HepG2 (cell line): ENCODE measurements around the gene PTGIS. TPM values are rescaled to one million over a fixed set of nuclear protein-coding genes. Genes with fewer than 3 reads are reported as not detected.

Experiments
- ATAC-seq: fragments of 200-7000 bp; cut with Tn5 transposase; 3 replicates; pipeline ENCODE4 v1.9.1; 2020; ENCODE audit warnings: mild to moderate bottlenecking, moderate library complexity
- BruUV-seq: library from RNA; stranded (reverse); fragments of 400-500 nt; replicated peaks from 2 replicates; lab custom pipeline; 2021; lab: Mats Ljungman, UMichigan
- CTCF ChIA-PET: fragments of 300-600 bp; formaldehyde crosslinking; extraction: SDS; loops from one replicate; lab custom pipeline; 2021; ENCODE audit warnings: low total read pairs, inconsistent platforms, low intra/inter-chr PET ratio; lab: Yijun Ruan, JAX
- POLR2A ChIA-PET: fragments of 350-600 bp; sonication (Branson Sonifier 250); formaldehyde crosslinking; loops from one replicate; lab custom pipeline; 2020; ENCODE audit warnings: antibody characterized with exemption, inconsistent platforms; lab: Yijun Ruan, JAX
- DNase-seq: peaks from one replicate; pipeline ENCODE4 v3.0.0-alpha.2; 2015; ENCODE audit warnings: low spot score
- FAIRE-seq: peaks from 3 replicates; lab custom pipeline; 2011; peaks lifted over from hg19 to GRCh38; lab: Jason Lieb, UNC
- H2AFZ ChIP-seq: one replicate; pipeline ENCODE4 v1.6.1; 2011; ENCODE audit warnings: low read length, inconsistent platforms
- H3K27ac ChIP-seq: fragments of 300-600 bp; 3 replicates; pipeline ENCODE4 v1.8.0; 2011; ENCODE audit warnings: mixed run types, mild to moderate bottlenecking, mixed read lengths, low read length, inconsistent platforms; ENCODE audit not compliant: insufficient read depth; ENCODE audit errors: extremely low read length
- H3K27me3 ChIP-seq, 2 experiments: fragments of 200-600 bp in 1 of 2; 2 replicates in 1 of 2; 3 replicates in 1 of 2; pipeline versions ENCODE4 v1.6.0 to v1.8.0; 2011; ENCODE audit warnings: low read length in 2 of 2, mild to moderate bottlenecking in 2 of 2, moderate library complexity in 2 of 2, inconsistent platforms in 1 of 2; ENCODE audit not compliant: insufficient read depth in 2 of 2, control insufficient read depth in 1 of 2
- H3K36me3 ChIP-seq, 2 experiments: fragments of 200-600 bp in 1 of 2; replicated peaks in 1 of 2; 2 replicates in 1 of 2; 3 replicates in 1 of 2; pipeline versions ENCODE4 v1.5.1 to v1.8.0; 2011; ENCODE audit warnings: low read length in 2 of 2, inconsistent platforms in 1 of 2; ENCODE audit not compliant: insufficient read depth in 2 of 2, control insufficient read depth in 1 of 2
- H3K4me1 ChIP-seq: 2 replicates; pipeline ENCODE4 v1.5.1; 2012; ENCODE audit warnings: low read length, inconsistent platforms; ENCODE audit not compliant: insufficient read depth
- H3K4me2 ChIP-seq: 2 replicates; pipeline ENCODE4 v1.6.0; 2011; ENCODE audit warnings: low read depth, low read length, inconsistent platforms
- H3K4me3 ChIP-seq, 3 experiments: fragments of 200-600 bp in 1 of 3; sonication (generic), shearing (Covaris generic) in 1 of 3; replicated peaks in 1 of 3; 2 replicates each; pipeline ENCODE4 v1.5.1; 2011 to 2016; ENCODE audit warnings: low read length in 3 of 3, inconsistent platforms in 2 of 3, low read depth in 2 of 3, mild to moderate bottlenecking in 2 of 3, control low read depth in 1 of 3, mixed read lengths in 1 of 3; ENCODE audit not compliant: insufficient read depth in 1 of 3
- H3K79me2 ChIP-seq: one replicate; pipeline ENCODE4 v1.6.1; 2011; ENCODE audit warnings: low read length, inconsistent platforms; ENCODE audit not compliant: insufficient read depth
- H3K9ac ChIP-seq: 2 replicates; pipeline ENCODE4 v1.6.0; 2011; ENCODE audit warnings: mild to moderate bottlenecking, low read depth, low read length, inconsistent platforms; ENCODE audit not compliant: insufficient read depth
- H3K9me3 ChIP-seq: 2 replicates; pipeline ENCODE4 v1.5.1; 2012; ENCODE audit warnings: mild to moderate bottlenecking, low read length
- H4K20me1 ChIP-seq: 2 replicates; pipeline ENCODE4 v1.6.0; 2011; ENCODE audit warnings: inconsistent platforms, mild to moderate bottlenecking, low read length, moderate library complexity; ENCODE audit not compliant: insufficient read depth
- CCAR2 ChIP-seq: fragments of 200-400 bp; formaldehyde crosslinking; optimal IDR thresholded peaks from 2 replicates; pipeline ENCODE3; 2018; ENCODE audit warnings: low read depth, mild to moderate bottlenecking, low read length, moderate library complexity
- CTCF ChIP-seq: sonication (generic); formaldehyde crosslinking; IDR thresholded peaks from 2 replicates; pipeline ENCODE4 v1.5.0; 2020; ENCODE audit warnings: mild to moderate bottlenecking, missing genetic modification reagents, moderate library complexity
- DNMT3B ChIP-seq: conservative IDR thresholded peaks from 2 replicates; pipeline ENCODE4 v1.6.1; 2016; ENCODE audit warnings: missing biosample characterization, control low read depth
- DPF2 ChIP-seq: sonication (generic); formaldehyde crosslinking; IDR thresholded peaks from 2 replicates; pipeline ENCODE4 v1.4.0; 2020; ENCODE audit warnings: mild to moderate bottlenecking, low read depth, missing genetic modification reagents, borderline replicate concordance
- MTA1 ChIP-seq: sonication (generic); formaldehyde crosslinking; IDR thresholded peaks from 2 replicates; pipeline ENCODE4 v1.4.0; 2020; ENCODE audit warnings: missing genetic modification reagents, mild to moderate bottlenecking, borderline replicate concordance
- SETDB1 ChIP-seq: sonication (generic); formaldehyde crosslinking; IDR thresholded peaks from 2 replicates; pipeline ENCODE4 v1.5.1; 2020; ENCODE audit warnings: missing genetic modification reagents, mild to moderate bottlenecking, borderline replicate concordance
- STAG1 ChIP-seq: sonication (generic); formaldehyde crosslinking; IDR thresholded peaks from 2 replicates; pipeline ENCODE4 v1.4.0; 2020; ENCODE audit warnings: missing genetic modification reagents
- U2AF1 ChIP-seq: fragments of 200-400 bp; formaldehyde crosslinking; optimal IDR thresholded peaks from 2 replicates; pipeline ENCODE3; 2017; ENCODE audit warnings: mild to moderate bottlenecking, low read depth, low read length
- YEATS4 ChIP-seq: sonication (generic); formaldehyde crosslinking; IDR thresholded peaks from 2 replicates; pipeline ENCODE4 v1.4.0; 2020; ENCODE audit warnings: missing genetic modification reagents, borderline replicate concordance
- ZFP41 ChIP-seq: sonication (generic); formaldehyde crosslinking; IDR thresholded peaks from 2 replicates; pipeline ENCODE4 v1.4.0; 2020; ENCODE audit warnings: mild to moderate bottlenecking, missing genetic modification reagents, borderline replicate concordance
- ZMYM3 ChIP-seq: sonication (generic); formaldehyde crosslinking; IDR thresholded peaks from 2 replicates; pipeline ENCODE4 v1.5.1; 2020; ENCODE audit warnings: mild to moderate bottlenecking, missing genetic modification reagents
- ZNF468 ChIP-seq: sonication (generic); formaldehyde crosslinking; IDR thresholded peaks from 2 replicates; pipeline ENCODE4 v1.8.0; 2022; ENCODE audit warnings: mild to moderate bottlenecking, moderate library complexity, missing genetic modification reagents
- ZNF7 ChIP-seq: IDR thresholded peaks from 2 replicates; pipeline ENCODE4 v1.6.1; 2016; ENCODE audit warnings: missing biosample characterization, missing genetic modification reagents
- ZNF891 ChIP-seq: sonication (generic); formaldehyde crosslinking; IDR thresholded peaks from 2 replicates; pipeline ENCODE4 v1.5.0; 2020; ENCODE audit warnings: mild to moderate bottlenecking, missing genetic modification reagents
- WGBS: methylation state at CpG from one replicate; pipeline ENCODE4 v1.1.6; 2017; ENCODE audit warnings: low lambda C conversion rate; 5-methylcytosine and 5-hydroxymethylcytosine counted together
- in situ Hi-C: cut with HindIII; loops from 2 replicates; pipeline ENCODE4 v1.10.0; 2017; ENCODE audit warnings: low pct_unique_long_range_greater_than_20kb; ENCODE audit not compliant: extremely low pct_ligation_motif_present
- intact Hi-C: fragments of 100-400 bp; cut with micrococcal nuclease; formaldehyde crosslinking; loops from one replicate; pipeline ENCODE4 v1.10.0; 2022; ENCODE audit not compliant: unreplicated experiment
- polyA plus RNA-seq, 8 experiments: library from polyadenylated mRNA; depleted of rRNA in 3 of 8; stranded (reverse) in 7 of 8; unstranded in 1 of 8; fragments of >200 nt; fragmentation: Illumina TruSeq in 4 of 8; extraction: Trizol in 4 of 8; gene quantifications; 2 replicates each; pipeline versions ENCODE4 v1.2.1 to v1.2.3, GENCODE V29; 2011 to 2016; ENCODE audit warnings: low read depth in 4 of 8, missing spikeins in 1 of 8, mixed read lengths in 1 of 8; ENCODE audit not compliant: insufficient read depth in 1 of 8
- total RNA-seq, 5 experiments: library from RNA; depleted of rRNA; stranded (reverse); fragments of >200 nt; fragmentation: Illumina TruSeq; extraction: Trizol; gene quantifications; 2 replicates each; pipeline ENCODE4 v1.2.3, GENCODE V29; 2016; ENCODE audit warnings: low read depth in 1 of 5
- TF ChIP-seq, protein P1 (sequence below): sonication (generic); IDR thresholded peaks from 2 replicates; pipeline ENCODE4 v1.6.1; 2016; ENCODE audit warnings: low read depth, borderline replicate concordance
- TF ChIP-seq, protein P2 (sequence below): sonication (generic); formaldehyde crosslinking; IDR thresholded peaks from 2 replicates; pipeline ENCODE4 v1.4.0; 2020; ENCODE audit warnings: missing genetic modification reagents, low read depth, mild to moderate bottlenecking, borderline replicate concordance

Gene PTGIS
- total and polyA plus RNA-seq, 2 of the 13 experiments (the other 11 are each of a cell fraction or from before 2014, with no cell fraction given): not detected

- Histone ChIP-seq H4K20me1 (no peaks in the 10 kb centered on the region), H3K4me3 (no peak overlapping the region), H3K36me3 (no peaks in the 10 kb centered on the region), H3K27ac (no peak overlapping the region), H3K27me3 (peaks cover 0 to 11% of the 10 kb centered on the region in 2 experiments; a peak in 3 of 5 replicates), H3K4me1 (peaks cover 13% of the 10 kb centered on the region), H2AFZ (no peak overlapping the region), H3K9ac (no peak overlapping the region), H3K79me2 (no peaks in the 10 kb centered on the region), H3K9me3 (peaks cover 15% of the 10 kb centered on the region), H3K4me2 (no peak overlapping the region)
- BruUV-seq: no TSS peak
- intact Hi-C loops (no loop called here), in situ Hi-C loops (no loop called here)
- no peak for ATAC-seq
- DNase-seq: no peak
- TF ChIP-seq SETDB1 (CRISPR knock-in tag) (peak; percentile 88; the same call in 1 of the 2 replicates), STAG1 (CRISPR knock-in tag) (0 out of 2 replicates have a peak, but pooled peaks have one; percentile 12), DNMT3B (CRISPR knock-in tag) (no peak), CTCF (CRISPR knock-in tag) (peak; percentile 46)
- CTCF ChIA-PET: interaction anchor here (1.5 to 6.3 kb wide), 2 partner anchors 58 to 63 kb away, joined by 5 to 282 read pairs; no protein-coding TSS in a partner anchor
- POLR2A ChIA-PET: no interaction called here
- FAIRE-seq: no peak
- 27% methylated on average over 2 of the region's 2 CpGs for WGBS
Observed at GRCh38 chr20:49545572-49545971, 22.4 kb downstream of the PTGIS start.

DNA sequence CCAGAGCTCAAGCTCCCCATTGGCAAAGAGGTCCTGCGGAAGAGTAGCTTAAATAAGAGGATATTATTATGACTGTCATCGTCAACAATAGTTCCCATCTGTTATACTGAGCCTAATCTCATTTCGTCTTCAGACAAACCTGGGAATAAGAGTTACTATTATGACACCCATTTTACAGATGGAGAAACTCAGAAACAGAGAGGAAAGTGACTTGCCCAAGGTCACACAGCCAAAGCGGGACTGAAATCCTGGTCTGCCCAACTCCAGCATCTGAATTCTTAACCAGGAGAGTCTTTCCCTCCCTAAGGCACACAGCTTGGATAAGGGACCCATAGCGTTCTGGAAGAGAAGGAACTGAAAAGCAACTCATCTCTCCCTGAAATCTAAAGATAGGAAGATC lies 23.4 kb downstream of the PTGIS start:
- H3K4me1 ChIP-seq: peaks cover 13% of the 10 kb centered on the region
- no peaks in the 10 kb centered on the region for H3K79me2 ChIP-seq
- no peak overlapping the region for H2AFZ ChIP-seq
- FAIRE-seq (no peak), ATAC-seq (no peak), DNase-seq (no peak)
- 71% methylated on average over 5 of the region's 5 CpGs for whole genome bisulfite sequencing
- no TSS peak for BruUV-seq
- intact Hi-C loops: no loop called here
- H4K20me1 ChIP-seq: no peaks in the 10 kb centered on the region
- ChIA-PET CTCF (interaction anchor here (1.0 to 6.3 kb wide), 4 partner anchors 59 to 303 kb away, joined by 3 to 282 read pairs (median 4); no protein-coding TSS in a partner anchor), POLR2A (no interaction called here)
- H3K4me2 ChIP-seq: no peak overlapping the region
- peaks cover 15% of the 10 kb centered on the region for H3K9me3 ChIP-seq
- H3K36me3 ChIP-seq: no peaks in the 10 kb centered on the region
- H3K9ac ChIP-seq: no peak overlapping the region
- no peak overlapping the region for H3K4me3 ChIP-seq
- in situ Hi-C loops: loop anchor here (5.0 kb wide), 2 partner anchors 63 to 303 kb away; no protein-coding TSS in a partner anchor
- H3K27me3 ChIP-seq: peaks cover 5 to 15% of the 10 kb centered on the region in 2 experiments; a peak in 3 of 5 replicates
- no peak overlapping the region for H3K27ac ChIP-seq
- TF ChIP-seq ZNF7 (CRISPR knock-in tag) (no peak), YEATS4 (no peak), CCAR2 (no peak), MTA1 (CRISPR knock-in tag) (no peak), DPF2 (CRISPR knock-in tag) (no peak), ZNF468 (CRISPR knock-in tag) (no peak), ZMYM3 (0 out of 2 replicates have a peak, but pooled peaks have one; percentile 12), ZFP41 (no peak), U2AF1 (no peak), ZNF891 (CRISPR knock-in tag) (no peak)
- TF ChIP-seq, protein P1, sequence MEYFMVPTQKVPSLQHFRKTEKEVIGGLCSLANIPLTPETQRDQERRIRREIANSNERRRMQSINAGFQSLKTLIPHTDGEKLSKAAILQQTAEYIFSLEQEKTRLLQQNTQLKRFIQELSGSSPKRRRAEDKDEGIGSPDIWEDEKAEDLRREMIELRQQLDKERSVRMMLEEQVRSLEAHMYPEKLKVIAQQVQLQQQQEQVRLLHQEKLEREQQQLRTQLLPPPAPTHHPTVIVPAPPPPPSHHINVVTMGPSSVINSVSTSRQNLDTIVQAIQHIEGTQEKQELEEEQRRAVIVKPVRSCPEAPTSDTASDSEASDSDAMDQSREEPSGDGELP: no peak
- TF ChIP-seq, protein P2, sequence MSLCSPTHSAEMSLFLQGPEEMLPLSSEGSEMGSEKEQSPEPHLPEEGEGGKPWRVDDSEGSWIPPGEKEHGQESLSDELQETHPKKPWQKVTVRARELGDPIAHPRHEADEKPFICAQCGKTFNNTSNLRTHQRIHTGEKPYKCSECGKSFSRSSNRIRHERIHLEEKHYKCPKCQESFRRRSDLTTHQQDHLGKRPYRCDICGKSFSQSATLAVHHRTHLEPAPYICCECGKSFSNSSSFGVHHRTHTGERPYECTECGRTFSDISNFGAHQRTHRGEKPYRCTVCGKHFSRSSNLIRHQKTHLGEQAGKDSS (CRISPR knock-in tag): no peak
